ENCODE results near the gene TUBB4B.

The TUBB4B gene

GRCh38 chr9:137226338-137227053 is 14.6 kb upstream of the TUBB4B start:
- no peak for DNase-seq

DNA sequence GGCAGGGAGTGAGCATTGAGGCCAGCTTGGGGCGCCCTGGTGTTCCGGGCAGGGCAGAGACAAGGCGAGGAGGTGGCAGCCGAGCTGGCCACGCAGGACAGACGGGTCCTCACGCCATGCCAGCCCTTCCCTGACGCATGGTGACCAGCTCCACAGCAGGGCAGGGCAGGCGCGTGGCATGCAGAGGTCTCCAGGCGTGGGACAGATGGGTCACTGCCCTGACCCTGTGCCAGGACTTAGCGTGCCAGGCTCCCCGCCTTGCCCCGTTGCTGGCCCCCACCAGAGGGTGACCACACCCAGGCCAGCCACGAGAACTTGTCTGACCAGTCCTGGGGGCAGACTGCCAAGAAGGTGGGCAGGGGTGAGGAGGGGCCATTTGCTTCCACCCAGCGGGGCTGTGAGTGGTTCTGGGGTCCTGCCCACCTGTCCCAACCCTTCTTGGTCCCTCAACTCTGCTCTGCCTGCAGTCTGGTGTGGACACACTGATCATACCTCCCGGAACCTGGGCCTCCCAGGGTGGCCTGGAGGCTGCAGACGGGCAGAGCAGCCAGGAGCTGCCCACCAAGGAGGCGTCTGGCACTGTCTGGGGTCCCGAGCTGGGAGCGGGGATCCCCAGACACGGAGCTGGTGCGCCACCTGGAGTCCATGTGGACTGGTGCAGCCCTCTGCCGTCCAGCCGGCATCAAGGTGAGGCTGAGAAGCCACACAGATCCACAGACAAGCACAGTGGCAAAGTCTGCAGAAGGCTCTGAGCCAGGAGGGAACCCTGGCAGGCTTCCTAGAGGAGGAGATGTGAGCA is 13.8 kb upstream of the TUBB4B start, which contains the start of gene RNF224:
Gene RNF224, plus strand, starts transcription at position 449 of the 799 bp plus-strand sequence. CDS start 834 bp downstream, outside the sequence.
- peak; percentile 75 for DNase-seq

- no peak for DNase-seq
Measured at GRCh38 chr9:137227853-137228505, 13.1 kb upstream of the TUBB4B start.

GRCh38 chr9:137228506-137228967 is 12.6 kb upstream of the TUBB4B start:
- DNase-seq: no peak

DNA sequence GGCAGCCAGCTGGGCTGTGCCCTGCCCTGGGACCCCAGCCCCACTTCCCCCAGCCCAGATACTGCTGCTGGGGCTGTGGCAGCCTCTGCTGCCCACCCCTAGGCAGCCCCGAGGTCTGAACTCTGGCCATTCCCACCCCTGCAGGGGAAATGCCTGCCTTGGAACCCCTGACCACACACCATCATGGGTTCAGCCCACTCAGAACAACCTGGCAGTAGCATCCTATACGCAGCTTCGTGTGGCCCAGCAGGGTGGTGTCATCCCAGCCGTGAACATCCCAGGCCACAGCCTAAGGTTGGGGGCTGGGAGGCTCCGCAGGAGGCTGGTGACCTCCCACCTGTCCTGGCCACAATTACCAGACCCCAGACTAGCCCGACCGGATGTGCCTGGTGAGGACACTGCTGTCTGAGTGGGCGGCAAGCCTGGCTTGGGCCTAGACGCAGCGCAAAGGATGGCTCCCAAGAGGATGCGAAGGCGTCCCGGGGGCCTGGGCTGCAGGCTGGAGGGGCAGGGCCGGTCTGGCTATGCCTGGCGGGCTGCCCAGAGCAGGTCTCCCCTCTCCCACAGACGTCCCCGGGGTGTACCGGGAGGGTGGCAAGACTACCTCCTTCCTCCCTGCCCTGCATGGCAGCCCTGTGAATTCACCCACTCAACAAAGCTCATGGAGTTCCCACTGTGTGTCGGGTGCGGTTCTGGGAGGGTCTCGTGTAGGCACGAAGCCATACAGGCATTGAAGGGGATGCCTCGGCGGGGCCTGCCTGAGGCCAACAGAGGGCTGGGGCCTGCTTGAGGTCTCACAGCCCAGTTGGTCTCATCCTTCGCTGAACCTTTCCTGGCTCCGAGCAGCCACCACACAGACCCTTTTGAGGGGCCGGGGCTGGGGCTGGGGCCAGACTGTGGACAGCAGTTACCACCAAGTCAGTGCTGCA is 11.9 kb upstream of the TUBB4B start:
- no peak for DNase-seq

- no peak for DNase-seq
Measured at GRCh38 chr9:137229903-137230704, 11.0 kb upstream of the TUBB4B start.

DNA sequence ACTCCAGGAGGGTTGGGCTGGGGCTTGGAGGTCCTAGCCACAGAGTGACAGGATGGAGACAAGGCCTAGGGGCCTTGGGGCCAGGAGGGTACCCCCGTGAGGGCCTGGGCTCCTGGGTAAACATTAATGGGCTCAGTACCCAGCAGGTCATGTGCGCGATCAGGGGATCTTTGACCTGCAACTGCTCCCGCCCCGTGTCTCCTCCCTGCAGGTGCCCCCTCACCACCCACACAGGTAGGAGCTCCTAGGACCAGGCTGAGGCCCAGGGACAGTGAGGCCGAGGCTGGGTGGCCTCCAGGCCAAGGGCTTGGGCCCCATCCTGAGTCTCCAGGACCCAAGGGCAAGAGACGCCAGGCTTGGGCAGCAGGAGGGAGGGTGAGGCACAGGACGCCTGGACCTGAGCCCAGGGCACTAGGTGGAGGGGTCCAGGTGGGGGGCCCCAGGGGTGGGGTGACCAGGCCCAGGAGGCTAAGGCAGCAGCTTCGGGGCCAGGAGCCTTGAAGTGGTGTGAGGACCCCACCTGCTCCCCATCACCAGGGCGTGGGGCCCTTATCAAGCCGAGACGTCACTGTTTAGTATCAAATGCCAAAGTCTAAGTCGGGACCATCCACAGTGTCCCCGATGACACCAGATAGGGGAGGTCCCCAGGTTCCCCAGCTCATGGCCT is 10.2 kb upstream of the TUBB4B start, which contains the start of gene SLC34A3:
Gene SLC34A3, plus strand, starts transcription at position 197 of the 667 bp plus-strand sequence. CDS start 802 bp downstream, outside the sequence.
- no peak for DNase-seq

DNA sequence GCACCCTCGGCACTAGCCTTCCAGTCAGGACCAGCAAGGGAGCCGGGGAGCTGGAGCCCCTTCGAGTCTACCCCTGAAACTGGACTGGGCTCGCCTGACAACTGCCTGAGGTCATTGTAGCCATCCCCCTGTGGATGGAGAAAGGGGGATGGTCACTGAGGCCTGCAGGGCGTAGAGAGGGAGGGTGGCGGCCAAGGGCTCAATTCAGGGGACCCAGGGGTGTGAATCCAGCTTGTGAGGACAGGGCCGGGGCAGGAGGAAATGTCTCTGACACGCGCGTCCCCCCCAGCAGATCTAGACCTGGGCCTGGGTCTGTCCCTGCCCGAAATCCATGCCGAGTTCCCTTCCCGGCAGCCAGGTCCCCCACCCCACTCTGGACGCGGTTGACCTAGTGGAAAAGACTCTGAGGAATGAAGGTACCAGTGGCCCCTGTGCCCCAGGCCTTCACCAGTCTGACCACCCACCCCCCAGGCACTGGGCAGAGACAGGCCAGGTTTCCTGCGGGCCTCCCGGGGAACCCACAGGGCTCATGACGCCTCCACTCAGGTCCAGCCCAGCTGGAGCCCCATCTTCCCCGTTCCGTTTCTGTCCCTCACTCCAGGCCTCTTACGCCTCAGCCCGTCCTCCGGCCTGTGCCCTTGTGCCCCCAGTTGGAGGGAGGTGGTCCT is 9.6 kb upstream of the TUBB4B start:
- no peak for DNase-seq

- no peak for DNase-seq
Measured at GRCh38 chr9:137232101-137232500, 9.0 kb upstream of the TUBB4B start.

- no peak for DNase-seq
Measured at GRCh38 chr9:137232510-137232909, 8.6 kb upstream of the TUBB4B start.

DNA sequence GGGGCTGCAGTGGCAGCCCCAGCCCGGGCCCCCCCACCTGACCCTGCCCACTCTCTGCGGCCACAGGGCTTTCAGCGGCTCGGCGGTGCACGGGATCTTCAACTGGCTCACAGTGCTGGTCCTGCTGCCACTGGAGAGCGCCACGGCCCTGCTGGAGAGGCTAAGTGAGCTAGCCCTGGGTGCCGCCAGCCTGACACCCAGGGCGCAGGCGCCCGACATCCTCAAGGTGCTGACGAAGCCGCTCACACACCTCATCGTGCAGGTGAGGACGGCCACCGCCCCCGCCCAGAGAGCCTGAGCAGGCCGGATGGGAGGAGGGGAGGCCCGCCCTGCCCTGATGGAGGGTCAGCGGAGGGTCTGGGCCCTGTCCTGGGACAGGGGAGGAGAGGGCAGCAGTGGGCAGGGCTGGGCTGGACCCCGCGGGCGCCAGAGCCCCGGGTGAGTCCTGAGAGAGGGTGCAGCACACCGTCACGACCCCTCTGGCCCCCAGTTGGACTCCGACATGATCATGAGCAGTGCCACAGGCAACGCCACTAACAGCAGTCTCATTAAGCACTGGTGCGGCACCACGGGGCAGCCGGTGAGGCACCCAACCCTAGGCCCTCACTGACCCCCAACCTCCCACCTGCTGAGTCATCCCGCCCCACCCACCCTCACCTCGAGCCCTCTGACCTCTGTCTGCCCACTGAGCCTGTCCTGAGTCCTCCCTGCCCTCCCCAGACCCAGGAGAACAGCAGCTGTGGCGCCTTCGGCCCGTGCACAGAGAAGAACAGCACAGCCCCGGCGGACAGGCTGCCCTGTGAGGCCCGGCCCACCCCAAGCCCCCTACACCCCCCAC is 7.7 kb upstream of the TUBB4B start:
- no peak for DNase-seq

- DNase-seq: no peak
Measured at GRCh38 chr9:137234055-137234697, 6.9 kb upstream of the TUBB4B start.

- DNase-seq: no peak
Measured at GRCh38 chr9:137234758-137235423, 6.2 kb upstream of the TUBB4B start.

DNA sequence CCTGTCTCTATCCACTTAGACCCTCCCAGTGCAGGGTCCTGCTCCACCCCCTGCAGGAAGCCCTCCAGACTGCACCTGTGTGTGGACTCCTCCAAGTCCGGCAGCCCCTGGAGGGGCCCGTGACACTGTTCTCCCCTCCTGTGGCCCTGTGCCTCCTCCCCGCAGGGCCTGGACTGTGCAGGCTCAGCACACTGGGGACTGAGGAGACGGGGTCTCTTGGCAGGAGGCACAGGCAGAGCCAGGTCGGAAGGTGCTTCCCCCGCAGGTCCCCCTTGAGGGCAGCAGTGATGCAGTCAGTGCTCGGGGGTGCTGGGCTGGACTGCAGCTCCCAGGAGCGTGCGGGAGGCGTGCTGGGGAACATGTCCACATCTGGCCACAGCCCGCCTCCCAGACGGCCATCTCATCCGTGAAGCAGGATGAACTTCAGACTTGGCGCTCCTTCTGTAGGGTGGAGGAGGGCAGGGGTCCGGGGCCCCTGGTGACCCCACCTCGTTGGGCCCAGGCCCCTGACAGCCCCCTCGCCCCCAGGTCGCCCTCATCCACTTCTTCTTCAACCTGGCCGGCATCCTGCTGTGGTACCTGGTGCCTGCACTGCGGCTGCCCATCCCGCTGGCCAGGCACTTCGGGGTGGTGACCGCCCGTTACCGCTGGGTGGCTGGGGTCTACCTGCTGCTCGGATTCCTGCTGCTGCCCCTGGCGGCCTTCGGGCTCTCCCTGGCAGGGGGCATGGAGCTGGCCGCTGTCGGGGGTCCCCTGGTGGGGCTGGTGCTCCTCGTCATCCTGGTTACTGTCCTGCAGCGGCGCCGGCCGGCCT is 5.5 kb upstream of the TUBB4B start:
- no peak for DNase-seq

DNA sequence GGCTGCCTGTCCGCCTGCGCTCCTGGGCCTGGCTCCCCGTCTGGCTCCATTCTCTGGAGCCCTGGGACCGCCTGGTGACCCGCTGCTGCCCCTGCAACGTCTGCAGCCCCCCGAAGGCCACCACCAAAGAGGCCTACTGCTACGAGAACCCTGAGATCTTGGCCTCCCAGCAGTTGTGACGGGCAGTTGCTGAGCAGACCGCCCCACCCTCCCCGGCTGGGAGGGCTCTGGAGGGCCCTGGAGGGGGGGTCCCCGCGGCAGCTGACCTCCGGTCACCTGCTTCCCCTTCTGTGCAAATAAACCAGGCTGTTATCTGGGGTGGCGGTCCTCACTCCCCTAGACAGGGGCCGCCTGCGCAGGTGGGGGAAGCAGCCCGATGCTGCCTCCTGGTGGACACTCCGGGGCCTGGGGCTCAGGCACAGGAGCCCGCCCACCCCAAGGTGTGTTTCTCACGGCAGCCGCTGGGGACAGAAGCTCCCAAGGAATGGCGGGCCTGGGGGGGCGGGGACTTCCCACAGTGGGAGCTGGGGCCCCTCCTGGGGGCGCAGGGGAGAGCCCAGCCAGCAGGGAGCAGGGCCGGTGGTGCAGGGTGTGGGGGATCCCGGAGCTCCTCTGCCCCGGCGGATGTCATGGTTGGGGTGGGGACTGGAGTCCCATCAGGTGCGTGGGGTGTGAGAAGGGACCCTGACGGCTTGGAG is 4.7 kb upstream of the TUBB4B start:
- peak; percentile 77 for DNase-seq

- DNase-seq: no peak
Measured at GRCh38 chr9:137236936-137237421, 4.1 kb upstream of the TUBB4B start.

Measured in EL (cell line).